ENCODE results near the gene TRAM2.

- TF ChIP-seq CTCF (IDR thresholded peaks at IDR 0.05 in 2 of 3, conservative IDR thresholded peaks at IDR 0.05 in 1 of 3; ENCODE audit: control insufficient read depth in 2 of 3, extremely low read depth in 1 of 3, insufficient read depth in 1 of 3, low read depth in 3 of 3, low read length in 3 of 3) (no peak), MLLT1 (IDR thresholded peaks at IDR 0.05) (no peak)
Measured at GRCh38 chr6:52483671-52484003, 93.2 kb downstream of the TRAM2 start.
